ENCODE measurements around the gene CACNA1E.

The CACNA1E gene

GRCh38 chr1:181559142-181559541 is 75.8 kb downstream of the CACNA1E start:
- DNase-seq, result no peak

GRCh38 chr1:181562395-181562794 is 79.1 kb downstream of the CACNA1E start:
- no peak for DNase-seq

- no peak for DNase-seq
These were observed 85.4 kb downstream of the CACNA1E start for GRCh38 chr1:181568736-181569135.

GRCh38 chr1:181577475-181577874 is 94.2 kb downstream of the CACNA1E start:
- DNase-seq, result peak in 14 of 56 donors; percentile 3 to 63 (median 30)

- DNase-seq, result no peak
These were observed 100.3 kb downstream of the CACNA1E start for GRCh38 chr1:181583598-181583997.

- peak in 4 of 56 donors; percentile 5 to 20 (median 16) for DNase-seq
These were observed 104.6 kb downstream of the CACNA1E start for GRCh38 chr1:181587870-181588438.

- no peak for DNase-seq
These were observed 105.3 kb downstream of the CACNA1E start for GRCh38 chr1:181588631-181589030.

- no peak for DNase-seq
These were observed 109.0 kb downstream of the CACNA1E start for GRCh38 chr1:181592255-181592859.

- no peak for DNase-seq
These were observed 109.7 kb downstream of the CACNA1E start for GRCh38 chr1:181593042-181593441.

GRCh38 chr1:181594553-181594952 is 111.2 kb downstream of the CACNA1E start:
- DNase-seq, result no peak

GRCh38 chr1:181595234-181595633 is 111.9 kb downstream of the CACNA1E start:
- DNase-seq, result peak in 5 of 56 donors; percentile 5 to 40 (median 17)

GRCh38 chr1:181601186-181601950 is 118.1 kb downstream of the CACNA1E start:
- DNase-seq, result peak in 1 of 56 donors; percentile 13

- DNase-seq, result no peak
These were observed 120.6 kb downstream of the CACNA1E start for GRCh38 chr1:181603735-181604410.

GRCh38 chr1:181604482-181605249 is 121.3 kb downstream of the CACNA1E start:
- DNase-seq, result peak in 5 of 56 donors; percentile 16 to 29 (median 24)

- no peak for DNase-seq
These were observed 124.2 kb downstream of the CACNA1E start for GRCh38 chr1:181607524-181607923.

- no peak for DNase-seq
These were observed 125.1 kb downstream of the CACNA1E start for GRCh38 chr1:181608386-181608785.

- no peak for DNase-seq
These were observed 125.6 kb downstream of the CACNA1E start for GRCh38 chr1:181608948-181609347.

- no peak for DNase-seq
These were observed 128.8 kb downstream of the CACNA1E start for GRCh38 chr1:181612100-181612499.

- no peak for DNase-seq
These were observed 135.2 kb downstream of the CACNA1E start for GRCh38 chr1:181618559-181618958.

- DNase-seq, result no peak
These were observed 136.9 kb downstream of the CACNA1E start for GRCh38 chr1:181620183-181620582.

GRCh38 chr1:181623850-181624249 is 140.5 kb downstream of the CACNA1E start:
- no peak for DNase-seq

Data from nucleus accumbens (tissue), 56 donors.